AG09309 (cell line): ENCODE measurements around the gene CAGE1.

Experiments used
- DNase-seq: peaks from one replicate; pipeline ENCODE4 v3.0.0-alpha.2; 2010; ENCODE audit warnings: low read depth
- H3K4me3 ChIP-seq: 2 replicates; pipeline ENCODE4 v1.5.1; 2011; ENCODE audit warnings: mild to moderate bottlenecking, low read depth, low read length, moderate library complexity; ENCODE audit not compliant: control insufficient read depth
- CTCF ChIP-seq: IDR thresholded peaks from 2 replicates; pipeline ENCODE4 v1.5.1; 2011; ENCODE audit warnings: mild to moderate bottlenecking, low read depth, low read length, inconsistent platforms; ENCODE audit not compliant: insufficient read depth, control insufficient read depth; ENCODE audit errors: missing control alignments

Gene CAGE1

GRCh38 chr6:7431674-7432390 lies 42.3 kb upstream of the CAGE1 start:
- TF ChIP-seq CTCF, result no peak
- DNase-seq, result no peak
- no peak overlapping the region for H3K4me3 ChIP-seq

GRCh38 chr6:7431313-7431673 lies 41.8 kb upstream of the CAGE1 start:
- no peak overlapping the region for H3K4me3 ChIP-seq
- no peak for TF ChIP-seq CTCF
- DNase-seq, result no peak

- no peak for TF ChIP-seq CTCF
- no peak overlapping the region for H3K4me3 ChIP-seq
- DNase-seq, result no peak
Measured at GRCh38 chr6:7426447-7427169, 37.1 kb upstream of the CAGE1 start.

- no peak for TF ChIP-seq CTCF
- no peak overlapping the region for H3K4me3 ChIP-seq
- no peak for DNase-seq
Measured at GRCh38 chr6:7425808-7426190, 36.3 kb upstream of the CAGE1 start.

GRCh38 chr6:7424967-7425807 lies 35.6 kb upstream of the CAGE1 start:
- peak; percentile 69 for TF ChIP-seq CTCF
- H3K4me3 ChIP-seq, result no peak overlapping the region
- peak; percentile 33 for DNase-seq

GRCh38 chr6:7424058-7424457 lies 34.5 kb upstream of the CAGE1 start:
- H3K4me3 ChIP-seq, result no peak overlapping the region
- no peak for DNase-seq
- TF ChIP-seq CTCF, result no peak
